ENCODE measurements around the gene TSPAN32.

The TSPAN32 gene

DNA sequence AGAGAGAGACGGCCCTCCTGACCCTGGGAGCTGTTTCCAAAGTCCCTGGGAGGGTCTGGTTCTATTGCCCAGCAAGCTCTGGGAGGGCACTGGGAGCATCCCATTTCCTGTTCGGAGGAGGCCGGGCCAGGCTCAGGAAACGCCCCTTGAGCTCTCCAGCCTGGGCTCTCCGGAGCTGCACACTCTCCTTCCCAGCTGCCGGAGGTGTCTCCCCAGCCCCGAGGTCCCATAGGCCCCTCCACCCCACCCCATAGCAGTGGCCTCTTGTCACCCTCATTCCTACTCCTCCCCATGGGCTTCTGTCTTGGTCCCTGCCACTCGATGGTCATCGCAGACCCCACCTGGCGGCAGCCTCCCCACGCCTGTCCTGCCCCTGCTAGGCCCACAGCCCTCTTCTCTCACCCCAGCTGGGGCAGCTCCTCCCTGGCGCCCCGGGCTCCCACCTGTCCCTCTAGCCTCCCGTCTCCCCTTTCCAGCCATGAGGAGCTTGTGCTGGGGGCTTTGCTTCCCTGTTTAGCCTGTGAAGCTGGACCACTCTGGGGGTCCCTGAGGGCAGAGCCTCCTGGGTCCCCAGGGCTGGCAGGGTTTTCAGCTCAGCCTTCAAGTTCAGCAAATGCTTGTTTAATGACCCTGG, 2.8 kb downstream of the TSPAN32 start:
- TF ChIP-seq, protein P1, sequence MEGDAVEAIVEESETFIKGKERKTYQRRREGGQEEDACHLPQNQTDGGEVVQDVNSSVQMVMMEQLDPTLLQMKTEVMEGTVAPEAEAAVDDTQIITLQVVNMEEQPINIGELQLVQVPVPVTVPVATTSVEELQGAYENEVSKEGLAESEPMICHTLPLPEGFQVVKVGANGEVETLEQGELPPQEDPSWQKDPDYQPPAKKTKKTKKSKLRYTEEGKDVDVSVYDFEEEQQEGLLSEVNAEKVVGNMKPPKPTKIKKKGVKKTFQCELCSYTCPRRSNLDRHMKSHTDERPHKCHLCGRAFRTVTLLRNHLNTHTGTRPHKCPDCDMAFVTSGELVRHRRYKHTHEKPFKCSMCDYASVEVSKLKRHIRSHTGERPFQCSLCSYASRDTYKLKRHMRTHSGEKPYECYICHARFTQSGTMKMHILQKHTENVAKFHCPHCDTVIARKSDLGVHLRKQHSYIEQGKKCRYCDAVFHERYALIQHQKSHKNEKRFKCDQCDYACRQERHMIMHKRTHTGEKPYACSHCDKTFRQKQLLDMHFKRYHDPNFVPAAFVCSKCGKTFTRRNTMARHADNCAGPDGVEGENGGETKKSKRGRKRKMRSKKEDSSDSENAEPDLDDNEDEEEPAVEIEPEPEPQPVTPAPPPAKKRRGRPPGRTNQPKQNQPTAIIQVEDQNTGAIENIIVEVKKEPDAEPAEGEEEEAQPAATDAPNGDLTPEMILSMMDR (IDR thresholded peaks at IDR 0.05; ENCODE audit: unreplicated experiment in 3 of 3): no peak
- H3K27me3 Mint-ChIP-seq (ENCODE audit: low read depth): peaks cover 3% of the 10 kb centered on the region
- H3K36me3 Mint-ChIP-seq (ENCODE audit: low read depth): no peaks in the 10 kb centered on the region
- peaks cover 22% of the 10 kb centered on the region for H3K4me1 Mint-ChIP-seq
- H3K4me3 Mint-ChIP-seq: no peak overlapping the region
- no peaks in the 10 kb centered on the region for H3K9me3 Mint-ChIP-seq
- peak overlapping the region; percentile 99 to 100 (median 99) for H3K27ac Mint-ChIP-seq

DNA sequence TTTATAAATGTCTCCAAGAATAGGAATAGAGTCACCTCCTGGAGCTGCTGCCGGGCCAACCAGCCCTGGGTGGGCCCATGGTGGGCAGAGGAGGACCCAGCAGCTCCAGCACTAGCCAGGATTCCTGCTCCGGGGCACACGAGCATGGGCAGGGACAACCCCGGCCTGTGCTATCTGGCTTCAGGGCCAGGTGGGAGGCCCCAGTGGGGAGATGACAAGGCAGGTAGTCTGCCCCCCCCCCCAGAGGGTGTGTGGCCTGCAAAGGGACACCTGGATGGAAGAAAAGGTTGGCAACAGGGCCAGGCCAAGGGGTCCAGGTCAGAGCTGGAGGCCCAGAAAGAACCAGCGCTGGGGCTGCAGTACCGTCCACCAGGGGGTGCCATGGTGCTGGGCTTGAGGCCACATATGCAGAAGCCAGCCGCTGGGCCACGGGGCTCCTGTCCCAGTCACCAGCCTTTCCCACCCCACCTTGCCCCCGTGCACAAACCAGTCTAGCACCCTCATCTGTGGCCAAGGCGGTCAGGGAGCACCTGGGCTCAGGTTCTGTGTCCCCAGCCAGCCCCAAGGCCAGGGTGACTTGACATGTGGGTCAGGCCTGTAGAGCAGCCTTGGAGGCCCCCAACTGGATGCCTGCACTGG, 3.4 kb downstream of the TSPAN32 start:
- peaks cover 22% of the 10 kb centered on the region for H3K4me1 Mint-ChIP-seq
- peaks cover 3% of the 10 kb centered on the region for H3K27me3 Mint-ChIP-seq (ENCODE audit: low read depth)
- H3K27ac Mint-ChIP-seq: peak overlapping the region; percentile 99 to 100 (median 99)
- TF ChIP-seq, protein P1 (IDR thresholded peaks at IDR 0.05; ENCODE audit: unreplicated experiment in 3 of 3): peak; percentile 70 to 83 (median 82)
- H3K4me3 Mint-ChIP-seq: no peak overlapping the region
- no peaks in the 10 kb centered on the region for H3K36me3 Mint-ChIP-seq (ENCODE audit: low read depth)
- H3K9me3 Mint-ChIP-seq: no peaks in the 10 kb centered on the region

DNA sequence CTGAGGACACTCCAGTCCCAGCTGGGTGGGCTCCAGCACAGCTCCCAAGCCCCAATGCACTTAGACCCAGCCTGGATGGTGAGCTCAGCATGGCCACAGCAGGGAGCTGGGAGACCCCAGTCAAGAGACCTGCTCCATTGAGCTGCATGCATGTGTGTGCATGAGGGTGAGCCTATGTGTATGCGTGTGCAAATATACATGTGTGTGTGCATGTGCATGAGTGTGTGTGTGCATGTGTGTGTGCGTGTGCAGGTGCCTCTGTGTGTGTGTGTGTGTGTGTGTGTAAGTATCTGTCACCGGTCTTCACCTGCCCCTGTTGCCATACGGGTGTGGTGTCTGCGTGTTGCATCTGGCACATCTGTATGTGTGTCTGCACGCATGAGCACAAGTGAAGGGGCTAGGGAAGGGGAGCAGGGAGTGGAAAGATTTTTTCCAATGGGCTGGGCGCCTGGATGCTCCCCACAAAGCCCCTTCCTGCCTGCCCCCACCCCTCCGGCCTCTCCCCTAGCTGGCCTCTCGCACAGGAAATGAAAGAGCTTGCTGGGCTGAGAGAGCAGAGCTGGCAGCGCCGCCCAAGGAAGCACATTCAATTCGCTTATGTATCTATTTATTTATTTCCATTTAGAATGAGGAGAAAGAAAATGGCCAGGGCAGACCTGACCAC, 4.1 kb downstream of the TSPAN32 start:
- Mint-ChIP-seq H3K27ac (peak overlapping the region; percentile 99 to 100 (median 99)), H3K36me3 (ENCODE audit: low read depth) (no peaks in the 10 kb centered on the region), H3K4me3 (peak overlapping the region; percentile 60 to 80 (median 68)), H3K27me3 (ENCODE audit: low read depth) (peaks cover 3% of the 10 kb centered on the region), H3K4me1 (peaks cover 22% of the 10 kb centered on the region), H3K9me3 (no peaks in the 10 kb centered on the region)
- TF ChIP-seq, protein P1 (IDR thresholded peaks at IDR 0.05; ENCODE audit: unreplicated experiment in 3 of 3): no peak

DNA sequence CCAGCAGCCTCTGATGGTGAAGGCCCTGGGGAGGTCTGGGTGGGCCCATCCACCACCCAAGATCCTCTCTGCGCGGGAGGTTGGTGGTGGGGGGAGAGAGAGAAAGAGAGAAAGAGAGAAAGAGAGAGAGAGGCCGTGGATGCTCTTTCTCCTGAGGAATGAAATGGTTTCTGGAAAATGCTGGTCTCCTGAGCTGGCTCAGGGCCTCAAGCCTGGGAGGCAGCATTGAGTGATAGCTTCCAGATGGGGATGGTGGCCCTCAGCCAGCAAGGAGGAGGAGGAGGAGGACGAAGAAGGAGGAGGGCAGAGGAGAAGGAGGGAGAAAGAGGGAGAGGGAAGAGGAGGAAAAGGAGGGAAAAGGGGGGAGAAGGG, 4.6 kb downstream of the TSPAN32 start:
- Mint-ChIP-seq H3K4me1 (peaks cover 22% of the 10 kb centered on the region), H3K36me3 (ENCODE audit: low read depth) (no peaks in the 10 kb centered on the region), H3K4me3 (peak overlapping the region; percentile 60 to 80 (median 68)), H3K27me3 (ENCODE audit: low read depth) (peaks cover 3% of the 10 kb centered on the region), H3K27ac (peak overlapping the region; percentile 99 to 100 (median 99)), H3K9me3 (no peaks in the 10 kb centered on the region)
- TF ChIP-seq, protein P1 (IDR thresholded peaks at IDR 0.05; ENCODE audit: unreplicated experiment in 3 of 3): no peak

DNA sequence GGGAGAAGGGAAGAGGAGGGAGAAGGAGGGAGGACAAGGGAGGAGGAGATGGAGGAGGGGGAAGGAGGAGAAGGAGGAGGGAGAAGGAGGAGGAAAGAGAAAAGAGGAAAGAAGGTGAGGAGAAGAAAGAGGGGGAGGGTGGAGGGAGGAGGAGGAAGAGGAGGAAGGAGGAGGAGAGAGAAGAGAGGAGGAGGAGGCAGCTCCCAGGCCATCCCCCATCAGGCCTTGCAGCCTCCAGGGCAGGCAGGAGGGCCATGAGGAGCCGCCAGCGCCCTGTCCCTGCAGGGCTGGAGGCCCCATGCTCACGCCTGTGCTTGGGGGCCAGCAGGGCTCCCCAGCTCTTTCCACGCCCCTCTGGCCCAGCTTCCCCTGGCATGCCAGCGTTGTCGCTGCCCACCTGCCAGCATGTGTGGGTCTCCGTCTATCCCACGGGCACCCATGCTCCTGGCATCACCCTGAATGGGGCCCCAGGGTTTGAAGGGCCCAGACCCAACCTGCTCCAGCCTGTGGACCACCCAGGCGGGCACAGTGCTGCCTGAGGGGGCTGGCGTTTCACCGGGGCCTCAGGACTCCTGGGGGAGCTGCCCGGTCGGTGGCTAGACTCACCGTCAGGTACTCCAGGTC, 5.2 kb downstream of the TSPAN32 start:
- Mint-ChIP-seq H3K9me3 (no peaks in the 10 kb centered on the region), H3K36me3 (ENCODE audit: low read depth) (no peaks in the 10 kb centered on the region), H3K27ac (peak overlapping the region; percentile 99 to 100 (median 99)), H3K4me1 (peaks cover 22% of the 10 kb centered on the region), H3K4me3 (no peak overlapping the region), H3K27me3 (ENCODE audit: low read depth) (peaks cover 3% of the 10 kb centered on the region)
- TF ChIP-seq, protein P1 (IDR thresholded peaks at IDR 0.05; ENCODE audit: unreplicated experiment in 3 of 3): no peak

Data from nephron (organoid).